ENCODE results near the gene ABT1. TPM values are rescaled to one million over a fixed set of nuclear protein-coding genes. Genes with fewer than 3 reads are reported as not detected.
A peak's percentile ranks its signal among the peaks of the same experiment; 100 is the strongest.

ABT1 gene
- total RNA-seq, 1 experiment from 2014 or later: 26.7 TPM

- Histone ChIP-seq H3K9me2 (ENCODE audit: insufficient read depth) (no peaks in the 10 kb centered on the region), H3K36me3 (ENCODE audit: control insufficient read depth in 1 of 2, insufficient read depth in 2 of 2, low read length in 2 of 2) (no peaks in the 10 kb centered on the region), H3K4me2 (ENCODE audit: low read length) (no peak overlapping the region), H3K9ac (ENCODE audit: low read length) (no peak overlapping the region), H3K4me1 (ENCODE audit: control insufficient read depth in 1 of 2, insufficient read depth in 2 of 2, low read length in 2 of 2) (peaks cover 14 to 36% of the 10 kb centered on the region in 2 experiments), H4K20me1 (ENCODE audit: insufficient read depth) (no peaks in the 10 kb centered on the region), H3K4me3 (replicated peaks in 1 of 2; ENCODE audit: low read depth in 1 of 2, low read length in 2 of 2) (no peak overlapping the region), H2AFZ (ENCODE audit: low read depth, low read length, poor library complexity, severe bottlenecking) (peak overlapping the region; percentile 97), H3K79me2 (ENCODE audit: insufficient read depth, low read length) (peaks cover 10% of the 10 kb centered on the region), H3K27ac (ENCODE audit: low read depth, low read length) (no peak overlapping the region), H3K9me3 (ENCODE audit: control insufficient read depth in 1 of 2, insufficient read depth in 1 of 2, low read depth in 1 of 2, low read length in 2 of 2) (no peaks in the 10 kb centered on the region), H3K27me3 (ENCODE audit: insufficient read depth, low read length) (no peaks in the 10 kb centered on the region)
- TF ChIP-seq CBX3 (IDR thresholded peaks at IDR 0.05; ENCODE audit: low read depth) (no peak), RAD21 (IDR thresholded peaks at IDR 0.05; ENCODE audit: low read depth) (peak; percentile 36; the same call in 1 of the 2 replicates), ELF1 (IDR thresholded peaks at IDR 0.05; ENCODE audit: borderline replicate concordance, low read depth) (no peak), POLR2AphosphoS5 (IDR thresholded peaks at IDR 0.05; ENCODE audit: low read depth, low read length) (no peak), ZNF274 (IDR thresholded peaks at IDR 0.05; ENCODE audit: low read depth, low read length) (no peak), EZH2 (IDR thresholded peaks at IDR 0.05) (no peak), CTCF (IDR thresholded peaks at IDR 0.05 in 2 of 3, conservative IDR thresholded peaks at IDR 0.05 in 1 of 3; ENCODE audit: borderline replicate concordance in 1 of 3, insufficient read depth in 1 of 3, low read depth in 2 of 3, low read length in 2 of 3) (0 out of 6 replicates have a peak, but pooled peaks of 1 of the 3 experiments have one; percentile 4), FOSL1 (IDR thresholded peaks at IDR 0.05; ENCODE audit: low read depth) (no peak), JUND (IDR thresholded peaks at IDR 0.05) (no peak), ZFX (IDR thresholded peaks at IDR 0.05) (no peak), EGR1 (IDR thresholded peaks at IDR 0.05; ENCODE audit: low read depth) (no peak)
- TF ChIP-seq, protein P1, sequence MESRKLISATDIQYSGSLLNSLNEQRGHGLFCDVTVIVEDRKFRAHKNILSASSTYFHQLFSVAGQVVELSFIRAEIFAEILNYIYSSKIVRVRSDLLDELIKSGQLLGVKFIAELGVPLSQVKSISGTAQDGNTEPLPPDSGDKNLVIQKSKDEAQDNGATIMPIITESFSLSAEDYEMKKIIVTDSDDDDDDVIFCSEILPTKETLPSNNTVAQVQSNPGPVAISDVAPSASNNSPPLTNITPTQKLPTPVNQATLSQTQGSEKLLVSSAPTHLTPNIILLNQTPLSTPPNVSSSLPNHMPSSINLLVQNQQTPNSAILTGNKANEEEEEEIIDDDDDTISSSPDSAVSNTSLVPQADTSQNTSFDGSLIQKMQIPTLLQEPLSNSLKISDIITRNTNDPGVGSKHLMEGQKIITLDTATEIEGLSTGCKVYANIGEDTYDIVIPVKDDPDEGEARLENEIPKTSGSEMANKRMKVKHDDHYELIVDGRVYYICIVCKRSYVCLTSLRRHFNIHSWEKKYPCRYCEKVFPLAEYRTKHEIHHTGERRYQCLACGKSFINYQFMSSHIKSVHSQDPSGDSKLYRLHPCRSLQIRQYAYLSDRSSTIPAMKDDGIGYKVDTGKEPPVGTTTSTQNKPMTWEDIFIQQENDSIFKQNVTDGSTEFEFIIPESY (IDR thresholded peaks at IDR 0.05; ENCODE audit: extremely low read depth, insufficient replicate concordance, low read length): no peak
- TF ChIP-seq, protein P2, sequence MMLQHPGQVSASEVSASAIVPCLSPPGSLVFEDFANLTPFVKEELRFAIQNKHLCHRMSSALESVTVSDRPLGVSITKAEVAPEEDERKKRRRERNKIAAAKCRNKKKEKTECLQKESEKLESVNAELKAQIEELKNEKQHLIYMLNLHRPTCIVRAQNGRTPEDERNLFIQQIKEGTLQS (IDR thresholded peaks at IDR 0.05): no peak
- no TSS peak for BruUV-seq (replicated peaks)
- POLR2A ChIA-PET: no interaction called here
- no peak for ATAC-seq
- RAD21 ChIA-PET (ENCODE audit: low non-redundant PET in 1 of 2, low total read pairs in 2 of 2, uncharacterized antibody in 2 of 2, unreplicated experiment in 2 of 2): no interaction called here
- no peak for DNase-seq (ENCODE audit: low read depth, low spot score)
- CTCF ChIA-PET: interaction anchor here (1.5 to 4.2 kb wide), 4 partner anchors 11 to 263 kb away, joined by 5 to 45 read pairs (median 19); no protein-coding TSS in a partner anchor
- intact Hi-C loops (cut with micrococcal nuclease): no loop called here
Observed at GRCh38 chr6:26592649-26593048, 4.1 kb upstream of the ABT1 start.

All from HCT116 (cell line).